GM19023 (cell line): ENCODE data around the gene ZBTB18.
A peak's percentile ranks its signal among the peaks of the same experiment; 100 is the strongest.

Source experiments
- ATAC-seq: cut with Tn5 transposase; IDR thresholded peaks from one replicate; pipeline ENCODE4 v1.9.1; 2021; ENCODE audit warnings: mild to moderate bottlenecking, moderate library complexity; ENCODE audit not compliant: unreplicated experiment

The ZBTB18 gene

GRCh38 chr1:244060686-244061085, 9.6 kb downstream of the ZBTB18 start:
- no peak for ATAC-seq

- ATAC-seq = no peak
Measured at GRCh38 chr1:244062156-244062725, 11.2 kb downstream of the ZBTB18 start.

GRCh38 chr1:244063498-244063897, 12.4 kb downstream of the ZBTB18 start:
- no peak for ATAC-seq

- ATAC-seq = no peak
Measured at GRCh38 chr1:244064621-244065020, 13.5 kb downstream of the ZBTB18 start.

- ATAC-seq = no peak
Measured at GRCh38 chr1:244065063-244065793, 14.1 kb downstream of the ZBTB18 start.

GRCh38 chr1:244065960-244066388, 14.9 kb downstream of the ZBTB18 start:
- no peak for ATAC-seq

- no peak for ATAC-seq
Measured at GRCh38 chr1:244066954-244067716, 16.1 kb downstream of the ZBTB18 start.

- ATAC-seq = no peak
Measured at GRCh38 chr1:244067893-244068292, 16.8 kb downstream of the ZBTB18 start.

- ATAC-seq = no peak
Measured at GRCh38 chr1:244068567-244068966, 17.5 kb downstream of the ZBTB18 start.

- no peak for ATAC-seq
Measured at GRCh38 chr1:244069326-244069898, 18.3 kb downstream of the ZBTB18 start.

GRCh38 chr1:244074559-244075171, 23.6 kb downstream of the ZBTB18 start:
- ATAC-seq = peak; percentile 72

GRCh38 chr1:244075247-244075722, 24.2 kb downstream of the ZBTB18 start:
- peak; percentile 27 for ATAC-seq

GRCh38 chr1:244076740-244077139, 25.7 kb downstream of the ZBTB18 start:
- ATAC-seq = no peak

- ATAC-seq = no peak
Measured at GRCh38 chr1:244077473-244078220, 26.6 kb downstream of the ZBTB18 start.

GRCh38 chr1:244080343-244080929, 29.4 kb downstream of the ZBTB18 start:
- ATAC-seq = no peak

GRCh38 chr1:244082969-244083368, 31.9 kb downstream of the ZBTB18 start:
- no peak for ATAC-seq

GRCh38 chr1:244083383-244083943, 32.4 kb downstream of the ZBTB18 start:
- ATAC-seq = no peak

- no peak for ATAC-seq
Measured at GRCh38 chr1:244084763-244085162, 33.7 kb downstream of the ZBTB18 start.

- no peak for ATAC-seq
Measured at GRCh38 chr1:244085891-244086290, 34.8 kb downstream of the ZBTB18 start.
